Gastroesophageal sphincter (tissue), 4 donors: ENCODE measurements around the gene TLE7. TPM values are rescaled to one million over a fixed set of nuclear protein-coding genes. Genes with fewer than 3 reads are reported as not detected.

Experiments
- ATAC-seq: fragments of 150-250 bp; one replicate; pipeline ENCODE4 v1.9.1; 2016; ENCODE audit warnings: mild to moderate bottlenecking, moderate library complexity
- H3K27ac ChIP-seq, 4 donors: fragments of 200-600 bp; sonication (generic) in 3 of 4; 1 replicate in 3 of 4; 2 replicates in 1 of 4; pipeline ENCODE4 v1.5.1; 2016 to 2019
- H3K27me3 ChIP-seq: fragments of 200-600 bp; sonication (generic); one replicate; pipeline ENCODE4 v1.5.1; 2019
- H3K36me3 ChIP-seq, 2 donors: fragments of 200-600 bp; sonication (generic); one replicate each; pipeline ENCODE4 v1.5.1; 2019; ENCODE audit warnings: control low read depth in 1 of 2
- H3K4me1 ChIP-seq, 3 donors: fragments of 200-600 bp; sonication (generic); 1 replicate in 2 of 3; 2 replicates in 1 of 3; pipeline ENCODE4 v1.5.1; 2016 to 2019; ENCODE audit warnings: control low read depth in 2 of 3
- H3K4me3 ChIP-seq, 2 donors: fragments of 200-600 bp; sonication (generic); one replicate each; pipeline ENCODE4 v1.5.1; 2019; ENCODE audit warnings: mild to moderate bottlenecking in 1 of 2, moderate library complexity in 1 of 2
- H3K9me3 ChIP-seq, 3 donors: fragments of 200-600 bp; sonication (generic); one replicate each; pipeline ENCODE4 v1.5.1; 2017 to 2019; ENCODE audit warnings: control low read depth in 2 of 3
- CTCF ChIP-seq, 4 experiments: fragments of 200-600 bp in 2 of 4; fragments of 450-650 bp in 2 of 4; sonication (generic) in 1 of 4; IDR thresholded peaks; one replicate each; pipeline ENCODE4 v1.5.1; 2017 to 2019; ENCODE audit warnings: antibody characterized with exemption in 4 of 4, mild to moderate bottlenecking in 2 of 4, moderate library complexity in 2 of 4
- EP300 ChIP-seq: sonication (generic); formaldehyde crosslinking; IDR thresholded peaks from one replicate; pipeline ENCODE4 v1.6.1; 2017; ENCODE audit warnings: antibody characterized with exemption, mild to moderate bottlenecking
- POLR2A ChIP-seq, 2 donors: fragments of 450-650 bp; IDR thresholded peaks; one replicate each; pipeline ENCODE4 v1.6.1; 2017; ENCODE audit warnings: antibody characterized with exemption in 2 of 2, mild to moderate bottlenecking in 2 of 2, moderate library complexity in 1 of 2
- POLR2AphosphoS5 ChIP-seq: sonication (generic); formaldehyde crosslinking; IDR thresholded peaks from one replicate; pipeline ENCODE4 v1.6.1; 2017; ENCODE audit warnings: antibody characterized with exemption
- WGBS, 2 donors: methylation state at CpG; one replicate each; pipeline ENCODE4 v1.1.5; 2018; ENCODE audit warnings: low coverage in 1 of 2; 5-methylcytosine and 5-hydroxymethylcytosine counted together
- total RNA-seq, 4 donors: library from RNA; depleted of rRNA; stranded (reverse); fragments of >200 nt; gene quantifications; one replicate each; pipeline ENCODE4 v1.1.0, GENCODE V29; 2016

Gene TLE7
- total RNA-seq, 4 donors from 2014 or later = not detected

DNA sequence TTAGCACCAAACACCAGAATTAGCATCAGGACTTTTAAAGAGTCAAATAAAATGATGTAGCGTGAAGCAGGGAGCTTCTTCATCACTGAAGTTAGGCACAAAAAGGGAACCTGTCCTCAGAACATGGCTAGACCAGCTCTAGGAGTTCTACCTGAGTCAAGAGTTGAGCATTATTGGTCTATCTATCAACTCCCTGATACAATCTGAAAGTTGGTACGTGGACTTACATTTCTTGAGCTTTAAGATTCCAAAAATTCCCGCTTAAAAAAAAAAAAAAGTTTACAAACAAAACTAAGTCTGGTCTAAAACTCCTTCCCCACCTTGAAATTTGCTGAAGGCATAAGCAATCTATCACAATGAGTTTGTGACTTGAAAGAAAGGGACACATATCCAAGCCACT, 12.3 kb downstream of the TLE7 start:
- H3K27me3 ChIP-seq = peaks cover 63% of the 10 kb centered on the region
- WGBS, 2 donors = 80 to 83% methylated on average over 1 to 3 of the region's 3 CpGs
- H3K4me1 ChIP-seq = no peaks in the 10 kb centered on the region
- TF ChIP-seq CTCF (IDR thresholded peaks at IDR 0.05) (no peak), POLR2A (IDR thresholded peaks at IDR 0.05) (no peak), POLR2AphosphoS5 (no peak), EP300 (no peak)
- no peaks in the 10 kb centered on the region for H3K36me3 ChIP-seq
- no peak for ATAC-seq
- H3K9me3 ChIP-seq = peaks cover 0 to 19% (median 0%) of the 10 kb centered on the region in 3 donors
- H3K4me3 ChIP-seq = no peak overlapping the region
- H3K27ac ChIP-seq = no peak overlapping the region

DNA sequence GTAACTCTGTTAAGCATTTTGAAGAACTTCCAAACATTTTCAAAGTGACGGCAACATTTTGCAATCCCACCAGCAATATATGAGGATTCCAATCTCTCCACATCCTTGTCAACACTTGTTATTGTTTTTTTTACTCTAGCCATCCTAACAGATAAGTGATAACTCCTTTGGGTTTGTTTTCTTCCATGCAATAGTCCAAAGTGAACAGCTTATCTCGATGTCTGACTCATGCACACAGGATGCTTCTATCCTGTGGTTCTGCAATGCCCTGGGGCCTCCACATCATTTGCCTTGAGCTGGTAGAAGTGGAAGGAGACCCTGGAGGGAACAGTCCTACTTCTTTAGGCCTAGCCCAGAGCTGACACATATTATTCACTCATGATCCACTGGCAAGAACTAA, 13.0 kb downstream of the TLE7 start:
- H3K27ac ChIP-seq = no peak overlapping the region
- 69 to 92% methylated on average over 2 of the region's 2 CpGs for WGBS, 2 donors
- TF ChIP-seq POLR2A (IDR thresholded peaks at IDR 0.05) (no peak), CTCF (IDR thresholded peaks at IDR 0.05) (no peak), EP300 (no peak), POLR2AphosphoS5 (no peak)
- H3K27me3 ChIP-seq = peaks cover 70% of the 10 kb centered on the region
- H3K4me1 ChIP-seq = no peaks in the 10 kb centered on the region
- no peak overlapping the region for H3K4me3 ChIP-seq
- ATAC-seq = no peak
- peaks cover 0 to 19% (median 0%) of the 10 kb centered on the region in 3 donors for H3K9me3 ChIP-seq
- no peaks in the 10 kb centered on the region for H3K36me3 ChIP-seq

DNA sequence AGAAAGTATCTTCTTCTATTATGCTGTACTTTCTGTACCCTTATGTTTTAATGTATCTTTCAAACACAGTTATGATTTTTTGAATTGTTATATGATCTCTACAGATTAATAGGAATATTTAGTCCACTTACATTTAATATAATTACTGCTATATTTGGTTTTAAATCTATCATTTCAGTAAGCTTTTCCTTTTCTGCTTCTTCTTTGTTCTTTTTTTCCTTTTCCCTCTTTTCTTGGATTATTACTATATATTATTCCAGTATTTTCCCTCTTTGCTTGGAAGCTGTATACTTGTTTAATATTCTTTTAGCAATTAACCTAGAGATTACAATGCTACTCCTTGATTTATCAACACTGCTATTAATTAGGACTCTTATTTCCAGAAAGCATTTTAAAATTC, 13.5 kb downstream of the TLE7 start:
- H3K36me3 ChIP-seq = no peaks in the 10 kb centered on the region
- H3K27ac ChIP-seq = no peak overlapping the region
- TF ChIP-seq CTCF (IDR thresholded peaks at IDR 0.05) (no peak), POLR2AphosphoS5 (no peak), POLR2A (IDR thresholded peaks at IDR 0.05) (no peak), EP300 (no peak)
- peaks cover 0 to 19% (median 0%) of the 10 kb centered on the region in 3 donors for H3K9me3 ChIP-seq
- ATAC-seq = no peak
- peaks cover 75% of the 10 kb centered on the region for H3K27me3 ChIP-seq
- H3K4me1 ChIP-seq = no peaks in the 10 kb centered on the region
- H3K4me3 ChIP-seq = no peak overlapping the region

DNA sequence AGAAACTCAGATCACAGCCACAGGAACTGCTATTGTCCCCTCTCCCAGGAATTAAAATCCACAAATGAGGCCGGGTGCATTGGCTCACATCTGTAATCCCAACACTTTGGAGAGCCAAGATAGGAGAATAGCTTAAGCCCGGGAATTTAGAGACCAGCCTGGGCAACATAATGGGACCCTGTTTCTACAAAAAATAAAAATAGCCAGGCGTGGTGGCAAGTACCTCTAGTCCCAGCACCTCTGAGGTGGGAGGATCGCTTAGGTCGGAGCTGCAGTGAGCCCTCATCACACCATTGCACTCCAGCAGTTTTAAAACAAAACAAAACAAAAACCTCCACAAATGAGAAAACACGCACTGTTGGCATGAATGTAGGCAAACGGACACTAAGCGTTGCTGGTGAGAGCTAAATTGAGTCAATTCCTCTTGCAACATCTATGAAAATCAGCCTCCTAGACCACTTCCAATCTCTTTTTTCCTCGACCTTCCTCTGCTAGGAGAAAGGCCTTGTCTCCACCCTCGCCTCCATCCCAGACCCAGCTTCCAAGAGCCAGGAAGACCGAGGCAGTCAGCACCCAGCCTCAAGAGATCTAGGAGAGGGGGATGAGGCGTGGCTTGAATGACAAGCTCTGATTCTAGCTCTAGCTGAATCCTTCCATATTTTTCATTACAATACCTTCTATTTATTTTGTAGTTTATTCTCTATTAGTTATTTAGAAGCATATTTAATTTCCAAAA, 14.8 kb downstream of the TLE7 start:
- H3K4me1 ChIP-seq = no peaks in the 10 kb centered on the region
- no peak overlapping the region for H3K4me3 ChIP-seq
- 62 to 67% methylated on average over 10 to 12 of the region's 12 CpGs for WGBS, 2 donors
- H3K27me3 ChIP-seq = peaks cover 86% of the 10 kb centered on the region
- H3K36me3 ChIP-seq = no peaks in the 10 kb centered on the region
- H3K9me3 ChIP-seq = peaks cover 0 to 19% (median 0%) of the 10 kb centered on the region in 3 donors
- ATAC-seq = no peak
- no peak overlapping the region for H3K27ac ChIP-seq
- TF ChIP-seq CTCF (IDR thresholded peaks at IDR 0.05) = no peak
- TF ChIP-seq EP300 = no peak
- no peak for TF ChIP-seq POLR2A (IDR thresholded peaks at IDR 0.05)
- TF ChIP-seq POLR2AphosphoS5 = no peak
